HEK293T (cell line): ENCODE measurements around the gene HYAL3.

Source experiments
- BHLHE40 ChIP-seq: fragments of 450-650 bp; IDR thresholded peaks from 2 replicates; pipeline ENCODE4 v1.6.1; 2016; ENCODE audit warnings: mild to moderate bottlenecking, moderate library complexity, borderline replicate concordance
- ELF4 ChIP-seq: fragments of 450-650 bp; IDR thresholded peaks from 2 replicates; pipeline ENCODE4 v1.6.1; 2017; ENCODE audit warnings: antibody characterized with exemption
- FOXA1 ChIP-seq: fragments of 450-650 bp; IDR thresholded peaks from 2 replicates; pipeline ENCODE4 v1.6.1; 2016; ENCODE audit warnings: mild to moderate bottlenecking
- FOXM1 ChIP-seq: fragments of 450-650 bp; IDR thresholded peaks from 2 replicates; pipeline ENCODE4 v1.6.1; 2017; ENCODE audit warnings: mild to moderate bottlenecking, borderline replicate concordance
- HDGF ChIP-seq: fragments of 450-650 bp; IDR thresholded peaks from 2 replicates; pipeline ENCODE4 v1.6.1; 2017; ENCODE audit warnings: antibody characterized with exemption, borderline replicate concordance
- L3MBTL2 ChIP-seq: fragments of 450-650 bp; conservative IDR thresholded peaks from 2 replicates; pipeline ENCODE4 v1.6.1; 2016; ENCODE audit warnings: mild to moderate bottlenecking
- LEF1 ChIP-seq: fragments of 450-650 bp; IDR thresholded peaks from 2 replicates; pipeline ENCODE4 v1.6.1; 2017; ENCODE audit warnings: mild to moderate bottlenecking, borderline replicate concordance
- NFRKB ChIP-seq: fragments of 450-650 bp; IDR thresholded peaks from 2 replicates; pipeline ENCODE4 v1.6.1; 2016; ENCODE audit warnings: mild to moderate bottlenecking, moderate library complexity
- SP1 ChIP-seq: fragments of 450-650 bp; IDR thresholded peaks from 2 replicates; pipeline ENCODE4 v1.6.1; 2017
- SUZ12 ChIP-seq: fragments of 450-650 bp; IDR thresholded peaks from 2 replicates; pipeline ENCODE4 v1.6.1; 2016; ENCODE audit warnings: mild to moderate bottlenecking
- ZNF384 ChIP-seq: fragments of 450-650 bp; IDR thresholded peaks from 2 replicates; pipeline ENCODE4 v1.6.1; 2016

DNA sequence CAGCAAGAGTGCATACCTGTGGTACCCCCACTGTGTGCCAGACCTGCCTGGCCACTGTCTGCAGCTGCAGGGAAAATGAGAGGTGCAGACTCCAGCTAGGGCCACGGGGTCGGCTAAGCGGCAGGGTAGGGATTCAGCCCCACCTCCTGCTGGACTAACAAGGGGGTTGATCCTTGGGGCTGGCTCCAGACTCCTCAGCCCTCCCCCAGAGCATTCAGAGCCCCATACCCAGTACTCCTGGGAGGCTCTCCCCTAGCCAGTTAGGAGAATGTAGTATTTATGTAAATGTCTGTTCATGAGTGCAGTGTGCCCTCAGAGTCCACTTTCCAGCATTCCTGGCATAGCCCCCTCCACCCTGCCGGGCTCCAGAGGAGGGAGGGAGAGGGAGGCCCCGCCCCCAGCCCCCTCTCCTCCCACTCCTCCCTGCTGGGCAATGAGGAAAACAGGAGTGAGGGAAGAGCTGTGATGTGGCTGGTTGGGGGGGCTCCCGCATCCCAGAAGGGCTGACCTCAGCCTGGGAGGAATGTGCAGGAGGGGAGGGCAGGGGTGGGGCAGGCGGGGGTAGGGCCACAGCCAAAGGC, 34.7 kb downstream of the HYAL3 start:
- TF ChIP-seq BHLHE40 (no peak), NFRKB (no peak), SP1 (no peak), FOXM1 (no peak), ZNF384 (no peak), L3MBTL2 (no peak), LEF1 (no peak), HDGF (0 out of 2 replicates have a peak, but pooled peaks have one; percentile 19), ELF4 (no peak), SUZ12 (no peak), FOXA1 (no peak)
